ENCODE measurements around the gene SHISA2. TPM values are rescaled to one million over a fixed set of nuclear protein-coding genes. Genes with fewer than 3 reads are reported as not detected.

SHISA2 gene
- total and polyA plus RNA-seq, 2 donors from 2014 or later, result 3.4 to 3.7 TPM

DNA sequence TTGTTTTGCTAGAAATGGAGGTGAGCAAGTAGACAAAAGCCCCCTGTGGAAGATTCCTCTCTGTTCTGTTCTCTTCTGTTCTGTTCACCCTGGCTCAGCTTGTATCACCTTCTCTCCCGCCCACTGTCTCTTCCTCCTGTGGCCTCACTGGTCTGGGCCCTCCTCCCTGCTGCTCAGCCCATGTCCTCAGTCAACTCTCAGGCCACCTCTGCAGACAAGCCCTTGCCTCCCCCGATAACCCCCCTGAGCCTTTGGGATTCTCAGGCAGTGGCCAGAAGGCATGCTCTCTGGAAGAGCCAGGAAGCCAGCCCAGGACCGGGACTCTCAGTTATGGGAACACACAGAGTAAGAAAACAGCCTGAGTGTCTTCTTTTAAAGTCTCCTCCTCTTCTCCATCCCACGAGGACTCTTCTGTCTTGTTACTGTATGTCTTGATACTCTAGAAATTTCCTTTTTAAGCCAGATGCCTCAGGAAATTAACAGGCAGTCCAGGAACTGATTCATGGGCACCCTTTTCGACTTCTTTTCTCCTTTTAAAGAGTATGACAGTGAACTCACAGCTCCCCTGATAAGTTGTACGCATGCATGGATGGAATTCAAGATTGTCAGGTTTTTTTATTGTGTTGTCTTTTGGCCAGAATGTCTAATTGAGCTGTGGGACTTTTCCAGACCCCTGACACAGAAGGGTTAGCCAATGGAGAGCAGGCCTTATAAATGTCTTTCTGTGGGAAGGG is 33.7 kb downstream of the SHISA2 start:
- intact Hi-C loops (cut with DNase I), result no loop called here
- H3K36me3 ChIP-seq (ENCODE audit: control insufficient read depth in 2 of 3, insufficient read depth in 3 of 3, low read length in 3 of 3), result no peaks in the 10 kb centered on the region
- DNase-seq (peak in 3 of 5 donors; percentile 65 to 84 (median 80)), FAIRE-seq (no peak)
- H3K4me1 ChIP-seq (ENCODE audit: control insufficient read depth in 2 of 3, insufficient read depth in 2 of 3, low read depth in 1 of 3, low read length in 3 of 3), result peaks cover 22 to 35% (median 28%) of the 10 kb centered on the region in 3 donors
- no peak overlapping the region for H3K27ac ChIP-seq (ENCODE audit: low read depth in 2 of 2, low read length in 2 of 2)
- H3K9ac ChIP-seq (ENCODE audit: low read length in 3 of 3), result no peak overlapping the region
- H3K4me3 ChIP-seq (ENCODE audit: low read length in 3 of 3), result no peak overlapping the region
- TF ChIP-seq, protein P1, sequence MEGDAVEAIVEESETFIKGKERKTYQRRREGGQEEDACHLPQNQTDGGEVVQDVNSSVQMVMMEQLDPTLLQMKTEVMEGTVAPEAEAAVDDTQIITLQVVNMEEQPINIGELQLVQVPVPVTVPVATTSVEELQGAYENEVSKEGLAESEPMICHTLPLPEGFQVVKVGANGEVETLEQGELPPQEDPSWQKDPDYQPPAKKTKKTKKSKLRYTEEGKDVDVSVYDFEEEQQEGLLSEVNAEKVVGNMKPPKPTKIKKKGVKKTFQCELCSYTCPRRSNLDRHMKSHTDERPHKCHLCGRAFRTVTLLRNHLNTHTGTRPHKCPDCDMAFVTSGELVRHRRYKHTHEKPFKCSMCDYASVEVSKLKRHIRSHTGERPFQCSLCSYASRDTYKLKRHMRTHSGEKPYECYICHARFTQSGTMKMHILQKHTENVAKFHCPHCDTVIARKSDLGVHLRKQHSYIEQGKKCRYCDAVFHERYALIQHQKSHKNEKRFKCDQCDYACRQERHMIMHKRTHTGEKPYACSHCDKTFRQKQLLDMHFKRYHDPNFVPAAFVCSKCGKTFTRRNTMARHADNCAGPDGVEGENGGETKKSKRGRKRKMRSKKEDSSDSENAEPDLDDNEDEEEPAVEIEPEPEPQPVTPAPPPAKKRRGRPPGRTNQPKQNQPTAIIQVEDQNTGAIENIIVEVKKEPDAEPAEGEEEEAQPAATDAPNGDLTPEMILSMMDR (IDR thresholded peaks at IDR 0.05; ENCODE audit: borderline replicate concordance, extremely low read depth, insufficient read depth), result no peak
- no peaks in the 10 kb centered on the region for H3K27me3 ChIP-seq (ENCODE audit: control insufficient read depth, insufficient read depth, low read length)
- no peaks in the 10 kb centered on the region for H3K9me3 ChIP-seq (ENCODE audit: control insufficient read depth in 2 of 3, insufficient read depth in 1 of 3, low read length in 3 of 3)

DNA sequence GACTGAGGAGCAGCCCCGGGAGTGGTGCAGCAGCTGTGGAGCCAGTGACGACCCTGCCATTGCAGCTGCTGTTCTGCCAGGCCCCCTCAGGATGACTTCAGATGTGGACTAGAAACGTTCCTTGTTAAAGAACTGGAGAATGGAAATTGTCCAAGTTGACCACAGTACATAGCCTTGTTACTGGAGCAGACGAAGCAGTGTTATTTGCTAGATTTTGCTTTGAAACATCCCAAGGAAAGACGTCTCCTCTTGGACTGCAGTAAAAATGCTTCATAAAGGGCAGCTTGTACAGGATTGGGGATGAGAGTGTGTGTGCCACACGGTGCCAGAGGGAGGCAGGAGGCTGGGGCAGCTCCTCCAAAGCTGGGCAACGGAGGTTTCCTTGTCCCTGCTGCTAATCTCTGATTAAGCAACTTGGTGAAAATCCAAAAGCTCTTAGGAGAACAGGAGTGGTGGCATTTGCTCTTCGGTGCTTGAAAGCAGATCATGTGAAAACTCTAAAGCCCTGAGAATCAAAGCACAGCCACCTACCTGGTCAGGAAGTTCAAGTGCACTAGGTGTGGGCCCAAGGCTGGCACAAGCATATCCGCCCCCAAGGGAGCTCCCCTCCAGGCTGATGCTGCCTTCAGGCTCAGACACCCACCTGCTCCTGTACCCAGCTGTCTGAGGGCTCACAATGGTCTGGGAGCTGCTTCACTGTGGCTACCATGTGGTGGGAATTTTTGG is 34.5 kb downstream of the SHISA2 start:
- FAIRE-seq, result no peak
- no peak for DNase-seq
- no peak overlapping the region for H3K27ac ChIP-seq (ENCODE audit: low read depth in 2 of 2, low read length in 2 of 2)
- peaks cover 18 to 34% (median 24%) of the 10 kb centered on the region in 3 donors for H3K4me1 ChIP-seq (ENCODE audit: control insufficient read depth in 2 of 3, insufficient read depth in 2 of 3, low read depth in 1 of 3, low read length in 3 of 3)
- TF ChIP-seq, protein P1 (IDR thresholded peaks at IDR 0.05; ENCODE audit: borderline replicate concordance, extremely low read depth, insufficient read depth), result no peak
- no peaks in the 10 kb centered on the region for H3K36me3 ChIP-seq (ENCODE audit: control insufficient read depth in 2 of 3, insufficient read depth in 3 of 3, low read length in 3 of 3)
- no peaks in the 10 kb centered on the region for H3K27me3 ChIP-seq (ENCODE audit: control insufficient read depth, insufficient read depth, low read length)
- intact Hi-C loops (cut with DNase I), result no loop called here
- no peak overlapping the region for H3K4me3 ChIP-seq (ENCODE audit: low read length in 3 of 3)
- H3K9me3 ChIP-seq (ENCODE audit: control insufficient read depth in 2 of 3, insufficient read depth in 1 of 3, low read length in 3 of 3), result no peaks in the 10 kb centered on the region
- H3K9ac ChIP-seq (ENCODE audit: low read length in 3 of 3), result no peak overlapping the region

DNA sequence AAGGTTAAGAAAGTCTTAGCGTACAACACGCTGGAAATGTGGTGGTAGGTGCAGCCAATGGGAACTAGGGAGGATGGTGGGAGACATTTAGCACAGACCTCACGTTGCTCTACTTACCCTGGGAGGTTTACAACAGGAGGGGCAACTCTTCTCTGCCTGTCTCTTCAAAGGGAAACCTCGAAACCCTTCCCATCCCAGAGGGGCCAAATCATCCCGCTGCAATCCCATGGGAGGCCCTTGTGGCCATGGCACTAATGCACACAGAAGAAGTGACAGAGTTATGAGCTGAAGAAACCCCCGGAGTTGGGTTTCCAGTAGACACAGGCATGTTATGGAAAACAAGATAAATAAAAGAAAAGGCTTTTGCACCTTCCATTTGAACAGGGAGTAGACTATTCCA is 35.6 kb downstream of the SHISA2 start:
- Histone ChIP-seq H3K9me3 (ENCODE audit: control insufficient read depth in 2 of 3, insufficient read depth in 1 of 3, low read length in 3 of 3) (no peaks in the 10 kb centered on the region), H3K4me3 (ENCODE audit: low read length in 3 of 3) (no peak overlapping the region), H3K27me3 (ENCODE audit: control insufficient read depth, insufficient read depth, low read length) (no peaks in the 10 kb centered on the region), H3K9ac (ENCODE audit: low read length in 3 of 3) (no peak overlapping the region), H3K36me3 (ENCODE audit: control insufficient read depth in 2 of 3, insufficient read depth in 3 of 3, low read length in 3 of 3) (no peaks in the 10 kb centered on the region), H3K27ac (ENCODE audit: low read depth in 2 of 2, low read length in 2 of 2) (no peak overlapping the region), H3K4me1 (ENCODE audit: control insufficient read depth in 2 of 3, insufficient read depth in 2 of 3, low read depth in 1 of 3, low read length in 3 of 3) (peaks cover 18 to 30% (median 24%) of the 10 kb centered on the region in 3 donors)
- TF ChIP-seq, protein P1 (IDR thresholded peaks at IDR 0.05; ENCODE audit: borderline replicate concordance, extremely low read depth, insufficient read depth), result no peak
- DNase-seq, result peak in 4 of 5 donors; percentile 59 to 73 (median 68)
- intact Hi-C loops (cut with DNase I), result no loop called here
- FAIRE-seq, result no peak
